ENCODE data around the gene PROX1.

GRCh38 chr1:213993929-213994328, 6.2 kb downstream of the PROX1 start:
- no peak for TF ChIP-seq CTCF (IDR thresholded peaks at IDR 0.05; ENCODE audit: insufficient read depth, low read length)
- TF ChIP-seq POLR2AphosphoS5 (IDR thresholded peaks at IDR 0.05; ENCODE audit: low read depth), result no peak
- TF ChIP-seq REST (IDR thresholded peaks at IDR 0.05; ENCODE audit: insufficient replicate concordance, low read depth), result no peak
